HUES48 (cell line): Measurements from ENCODE around the gene FRRS1L.
"Not testable (repeated sequence)": the region's sequence is repeated elsewhere in the genome, so short reads cannot be mapped to it uniquely, and the experiment has no call there.

Experiments
- H3K27ac ChIP-seq: one replicate; pipeline ENCODE4 v1.7.0; 2013; ENCODE audit warnings: low read depth, low read length, inconsistent platforms
- H3K27me3 ChIP-seq: 2 replicates; pipeline ENCODE4 v1.6.1; 2013; ENCODE audit warnings: mild to moderate bottlenecking, low read length; ENCODE audit not compliant: control insufficient read depth, insufficient read depth
- H3K36me3 ChIP-seq: 2 replicates; pipeline ENCODE4 v1.6.1; 2013; ENCODE audit warnings: low read length; ENCODE audit not compliant: control insufficient read depth, insufficient read depth
- H3K4me1 ChIP-seq: 2 replicates; pipeline ENCODE4 v1.6.1; 2013; ENCODE audit warnings: mild to moderate bottlenecking, low read length; ENCODE audit not compliant: control insufficient read depth, insufficient read depth
- H3K4me3 ChIP-seq: 2 replicates; pipeline ENCODE4 v1.5.1; 2013; ENCODE audit warnings: mild to moderate bottlenecking, low read depth, low read length
- H3K9ac ChIP-seq: 2 replicates; pipeline ENCODE4 v1.6.1; 2013; ENCODE audit warnings: mild to moderate bottlenecking, low read depth, low read length, moderate library complexity
- H3K9me3 ChIP-seq: 2 replicates; pipeline ENCODE4 v1.6.1; 2013; ENCODE audit warnings: low read length; ENCODE audit not compliant: control insufficient read depth, insufficient read depth

The FRRS1L gene

GRCh38 chr9:109129470-109130197 is 37.4 kb downstream of the FRRS1L start:
- no peak overlapping the region for H3K9ac ChIP-seq
- H3K4me1 ChIP-seq = no peaks in the 10 kb centered on the region
- no peaks in the 10 kb centered on the region for H3K9me3 ChIP-seq
- H3K27me3 ChIP-seq = no peaks in the 10 kb centered on the region
- H3K36me3 ChIP-seq = no peaks in the 10 kb centered on the region
- H3K27ac ChIP-seq = no peak overlapping the region
- no peak overlapping the region for H3K4me3 ChIP-seq

GRCh38 chr9:109126671-109127070 is 40.4 kb downstream of the FRRS1L start:
- not testable (repeated sequence) for H3K9ac ChIP-seq, H3K4me1 ChIP-seq, H3K36me3 ChIP-seq, H3K27ac ChIP-seq, H3K9me3 ChIP-seq, H3K27me3 ChIP-seq, H3K4me3 ChIP-seq

GRCh38 chr9:109124121-109124520 is 42.9 kb downstream of the FRRS1L start:
- Histone ChIP-seq H3K27me3 (no peaks in the 10 kb centered on the region), H3K9me3 (no peaks in the 10 kb centered on the region), H3K4me3 (no peak overlapping the region), H3K36me3 (no peaks in the 10 kb centered on the region), H3K4me1 (peaks cover 14% of the 10 kb centered on the region), H3K9ac (no peak overlapping the region), H3K27ac (no peak overlapping the region)

- Histone ChIP-seq H3K27ac (no peak overlapping the region), H3K9ac (no peak overlapping the region), H3K36me3 (no peaks in the 10 kb centered on the region), H3K9me3 (no peaks in the 10 kb centered on the region), H3K4me1 (peaks cover 17% of the 10 kb centered on the region), H3K4me3 (no peak overlapping the region), H3K27me3 (no peaks in the 10 kb centered on the region)
Observed at GRCh38 chr9:109122726-109123621, 44.1 kb downstream of the FRRS1L start.

DNA sequence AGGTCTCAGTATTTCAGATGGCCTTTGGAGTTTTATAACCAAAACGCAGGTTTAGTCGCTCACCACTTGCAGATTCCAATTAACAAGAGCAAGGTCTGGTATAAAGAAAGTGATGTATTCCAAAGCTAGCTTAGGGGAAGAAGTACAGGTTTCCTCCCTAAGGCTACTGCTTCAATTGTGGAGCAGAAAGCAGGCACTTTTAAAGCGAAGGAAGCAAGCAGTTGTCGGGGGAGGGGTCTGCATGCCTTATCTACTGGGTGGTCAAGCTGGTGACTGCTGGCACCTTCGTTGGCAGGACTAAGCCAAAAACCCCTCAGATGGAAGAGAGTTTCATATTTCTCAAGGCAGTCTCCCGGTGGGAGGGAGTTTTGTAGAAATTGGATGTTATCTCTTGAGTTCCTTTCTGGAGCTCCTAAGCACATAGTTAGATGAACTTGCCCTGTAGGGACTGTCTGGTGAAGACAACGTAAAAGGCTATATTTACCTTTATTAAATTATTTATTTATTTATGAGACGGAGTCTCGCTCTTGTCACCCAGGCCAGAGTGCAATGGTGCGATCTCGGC is 45.7 kb downstream of the FRRS1L start:
- Histone ChIP-seq H3K4me1 (peaks cover 23% of the 10 kb centered on the region), H3K27me3 (no peaks in the 10 kb centered on the region), H3K9ac (no peak overlapping the region), H3K4me3 (0 out of 2 replicates have a peak overlapping the region, but pooled peaks have one; percentile 8), H3K27ac (no peak overlapping the region), H3K9me3 (no peaks in the 10 kb centered on the region), H3K36me3 (0 out of 2 replicates have a peak, but pooled peaks cover 2% of the 10 kb centered on the region)

DNA sequence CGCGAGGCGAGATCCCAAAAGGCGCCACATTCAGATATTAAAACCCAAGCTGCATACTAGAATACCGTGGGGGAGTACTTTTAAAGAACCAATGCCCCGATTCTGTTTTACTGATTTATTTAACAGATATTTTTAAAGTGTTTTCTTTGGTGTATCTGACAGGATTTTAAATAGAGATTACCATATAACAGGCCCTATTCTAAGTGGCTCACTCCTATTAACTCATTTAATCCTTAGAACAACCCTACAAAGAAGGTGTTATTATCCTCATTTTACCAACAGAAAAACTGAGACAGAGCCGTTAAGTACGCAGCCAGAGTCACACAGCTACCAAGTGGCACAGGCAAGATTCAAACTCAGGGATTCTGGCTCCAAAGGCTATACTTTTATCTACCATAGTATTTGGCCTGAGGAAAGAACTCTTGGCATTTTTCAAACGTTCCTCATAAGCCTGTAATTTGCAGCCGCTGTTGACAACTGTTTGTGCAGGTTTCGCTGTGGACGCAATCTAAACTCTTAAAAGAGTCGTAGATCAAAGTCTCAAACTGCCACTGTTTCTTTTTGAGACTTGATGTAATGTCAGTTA is 46.8 kb downstream of the FRRS1L start:
- no peaks in the 10 kb centered on the region for H3K27me3 ChIP-seq
- no peaks in the 10 kb centered on the region for H3K9me3 ChIP-seq
- H3K4me3 ChIP-seq = peak overlapping the region; percentile 90
- H3K4me1 ChIP-seq = peaks cover 23% of the 10 kb centered on the region
- no peak overlapping the region for H3K27ac ChIP-seq
- peak overlapping the region; percentile 54; the same call in 1 of the 2 replicates for H3K9ac ChIP-seq
- H3K36me3 ChIP-seq = 0 out of 2 replicates have a peak, but pooled peaks cover 2% of the 10 kb centered on the region

- Histone ChIP-seq H3K4me3 (peak within 1 kb of the TSS; percentile 90), H3K36me3 (0 out of 2 replicates have a peak, but pooled peaks cover 2% of the 10 kb centered on the region), H3K27ac (peak within 1 kb of the TSS; percentile 78), H3K9ac (peak within 1 kb of the TSS; percentile 89), H3K9me3 (no peaks in the 10 kb centered on the region), H3K4me1 (peaks cover 24% of the 10 kb centered on the region), H3K27me3 (no peaks in the 10 kb centered on the region)
Observed at GRCh38 chr9:109119439-109120203, 47.4 kb downstream of the FRRS1L start, which contains the start of gene TMEM245. TSS of gene TMEM245 (minus strand) at chr9:109119947. CDS start at chr9:109119913, 34 bp downstream.

DNA sequence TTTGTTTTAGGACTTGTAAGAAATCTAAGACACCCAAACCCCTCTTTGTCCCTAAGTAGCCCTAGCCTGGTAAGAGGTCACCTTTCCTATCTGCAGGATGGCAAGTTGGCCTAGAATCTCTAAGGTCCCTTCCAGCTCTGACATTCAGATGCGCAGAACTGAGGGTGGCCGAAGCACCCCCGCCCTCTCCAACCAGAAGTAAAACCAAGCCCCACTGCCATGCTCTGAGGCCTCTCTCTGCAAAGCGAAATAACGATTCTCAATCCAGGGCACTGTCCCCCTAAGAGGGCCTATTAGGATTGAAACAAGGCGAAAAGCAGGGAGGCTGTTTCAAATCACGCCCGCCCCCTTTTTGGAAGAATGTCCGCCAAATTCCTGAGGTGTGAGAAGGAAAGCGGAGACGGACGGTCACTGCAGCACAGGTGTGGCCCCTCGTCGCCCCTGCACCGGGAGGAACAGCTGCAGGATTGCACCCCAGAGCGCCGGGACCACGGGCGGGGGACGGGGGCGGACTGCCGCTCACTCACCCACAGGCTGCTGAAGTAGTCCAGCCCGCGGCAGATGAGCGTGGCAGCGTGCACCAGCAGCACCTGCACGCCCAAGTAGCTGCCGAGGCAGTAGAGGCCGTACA is 48.1 kb downstream of the FRRS1L start:
- Histone ChIP-seq H3K9ac (peak overlapping the region; percentile 89; the same call in 1 of the 2 replicates), H3K27ac (peak overlapping the region; percentile 78), H3K4me1 (peaks cover 28% of the 10 kb centered on the region), H3K4me3 (peak overlapping the region; percentile 90), H3K36me3 (0 out of 2 replicates have a peak, but pooled peaks cover 2% of the 10 kb centered on the region), H3K27me3 (no peaks in the 10 kb centered on the region), H3K9me3 (no peaks in the 10 kb centered on the region)

DNA sequence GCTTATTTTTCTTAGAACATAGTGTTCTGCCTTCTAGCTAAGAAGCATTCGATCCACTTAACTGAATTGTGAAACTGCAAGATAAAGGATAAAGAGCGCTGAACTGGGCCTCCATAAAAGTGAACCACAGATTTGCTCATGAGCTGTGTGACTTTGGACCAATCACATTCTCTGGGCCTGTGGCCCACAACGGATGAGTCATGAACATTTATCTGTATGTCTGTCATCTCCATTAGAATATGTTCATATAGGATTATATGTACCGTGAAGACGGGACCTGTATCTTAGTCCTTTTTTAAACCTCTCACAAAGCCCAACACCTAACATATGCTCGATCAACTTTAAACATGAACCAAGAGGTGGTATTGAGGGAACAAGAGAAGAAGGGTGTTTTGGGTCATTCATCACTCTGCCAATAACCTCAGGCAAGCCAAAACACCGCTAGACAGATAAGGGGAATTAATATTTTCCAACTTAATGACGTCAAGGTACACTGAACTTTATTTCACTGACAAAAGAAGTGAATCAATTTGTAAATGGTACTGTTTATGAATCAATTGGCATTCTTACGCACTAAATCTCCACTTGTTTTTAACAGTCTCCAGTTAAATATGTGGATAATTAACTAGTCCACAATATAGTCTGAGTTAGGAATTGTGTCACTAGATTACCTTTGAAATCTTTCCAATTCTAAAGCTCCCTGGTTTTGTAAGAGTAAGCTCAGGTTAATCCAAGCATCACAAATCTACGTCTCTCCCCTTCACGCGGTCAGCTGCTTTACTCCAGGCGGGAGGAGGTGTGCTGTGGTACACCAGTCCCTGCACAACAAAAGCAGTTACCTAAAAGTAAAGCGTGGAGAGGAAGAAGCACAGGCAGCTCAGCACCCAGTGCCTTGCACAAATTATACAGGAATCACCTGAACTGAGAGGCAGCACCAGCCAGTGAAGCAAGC is 48.9 kb downstream of the FRRS1L start:
- peak overlapping the region; percentile 78 for H3K27ac ChIP-seq
- H3K4me1 ChIP-seq = peaks cover 28% of the 10 kb centered on the region
- H3K4me3 ChIP-seq = peak overlapping the region; percentile 90
- peak overlapping the region; percentile 89; the same call in 1 of the 2 replicates for H3K9ac ChIP-seq
- H3K27me3 ChIP-seq = no peaks in the 10 kb centered on the region
- H3K36me3 ChIP-seq = 0 out of 2 replicates have a peak, but pooled peaks cover 2% of the 10 kb centered on the region
- H3K9me3 ChIP-seq = no peaks in the 10 kb centered on the region
